Parathyroid adenoma (tissue), 2 donors: ENCODE measurements around the gene LUZP2.

Source experiments
- H2AFZ ChIP-seq: fragments of 300-600 bp; sonication (generic); one replicate; pipeline ENCODE4 v1.7.0; 2017; ENCODE audit warnings: antibody characterized with exemption, mild to moderate bottlenecking
- H3K27ac ChIP-seq: fragments of 300-600 bp; sonication (generic); one replicate; pipeline ENCODE4 v1.7.0; 2017
- H3K27me3 ChIP-seq: fragments of 300-600 bp; sonication (generic); one replicate; pipeline ENCODE4 v1.7.0; 2017; ENCODE audit warnings: low read length; ENCODE audit not compliant: control insufficient read depth, insufficient read depth
- H3K36me3 ChIP-seq: fragments of 300-600 bp; sonication (generic); one replicate; pipeline ENCODE4 v1.7.0; 2017; ENCODE audit warnings: low read length; ENCODE audit not compliant: control insufficient read depth, insufficient read depth
- H3K4me1 ChIP-seq: fragments of 300-600 bp; sonication (generic); one replicate; pipeline ENCODE4 v1.7.0; 2017; ENCODE audit warnings: control low read depth
- H3K4me2 ChIP-seq: fragments of 300-600 bp; sonication (generic); one replicate; pipeline ENCODE4 v1.7.0; 2017; ENCODE audit warnings: low read length
- H3K4me3 ChIP-seq: fragments of 300-600 bp; sonication (generic); one replicate; pipeline ENCODE4 v1.7.0; 2017; ENCODE audit warnings: low read depth, low read length
- H3K79me2 ChIP-seq: fragments of 300-600 bp; sonication (generic); one replicate; pipeline ENCODE4 v1.7.0; 2017; ENCODE audit warnings: control low read depth
- H3K9ac ChIP-seq: fragments of 300-600 bp; sonication (generic); one replicate; pipeline ENCODE4 v1.7.0; 2017; ENCODE audit warnings: mild to moderate bottlenecking
- H3K9me3 ChIP-seq: fragments of 300-600 bp; sonication (generic); one replicate; pipeline ENCODE4 v1.7.0; 2017; ENCODE audit warnings: low read length; ENCODE audit not compliant: control insufficient read depth
- TF ChIP-seq, protein P1 (sequence below): fragments of 300-600 bp; sonication (generic); IDR thresholded peaks from one replicate; pipeline ENCODE4 v1.7.0; 2017; ENCODE audit warnings: antibody characterized with exemption, mild to moderate bottlenecking
- donor health status: primary hyperparathyroidism.

Gene LUZP2

DNA sequence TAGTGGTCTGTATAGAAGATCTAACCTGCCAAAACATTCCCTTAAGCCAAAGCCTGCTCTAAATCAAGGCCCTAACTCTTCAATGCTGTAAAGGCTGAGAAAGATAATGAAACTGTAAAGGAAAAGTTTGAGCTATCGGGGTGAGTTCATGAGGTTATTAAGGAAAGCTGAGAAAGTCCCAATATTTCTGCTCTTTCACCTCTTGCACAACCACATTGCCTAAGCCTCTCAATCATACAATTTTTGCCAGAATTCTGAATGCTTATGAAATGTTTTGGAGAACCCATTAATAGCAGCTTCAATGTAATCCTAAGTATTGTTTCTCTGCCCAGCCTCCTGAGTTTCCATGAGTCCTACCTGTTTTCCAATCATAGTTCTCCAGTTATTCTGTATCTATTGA lies 373.2 kb downstream of the LUZP2 start:
- Histone ChIP-seq H3K27me3 (no peaks in the 10 kb centered on the region), H3K9me3 (no peaks in the 10 kb centered on the region), H3K9ac (no peak overlapping the region), H3K4me3 (no peak overlapping the region), H3K4me2 (no peak overlapping the region), H3K27ac (no peak overlapping the region), H3K79me2 (no peaks in the 10 kb centered on the region), H3K4me1 (no peaks in the 10 kb centered on the region), H2AFZ (no peak overlapping the region), H3K36me3 (no peaks in the 10 kb centered on the region)
- TF ChIP-seq, protein P1, sequence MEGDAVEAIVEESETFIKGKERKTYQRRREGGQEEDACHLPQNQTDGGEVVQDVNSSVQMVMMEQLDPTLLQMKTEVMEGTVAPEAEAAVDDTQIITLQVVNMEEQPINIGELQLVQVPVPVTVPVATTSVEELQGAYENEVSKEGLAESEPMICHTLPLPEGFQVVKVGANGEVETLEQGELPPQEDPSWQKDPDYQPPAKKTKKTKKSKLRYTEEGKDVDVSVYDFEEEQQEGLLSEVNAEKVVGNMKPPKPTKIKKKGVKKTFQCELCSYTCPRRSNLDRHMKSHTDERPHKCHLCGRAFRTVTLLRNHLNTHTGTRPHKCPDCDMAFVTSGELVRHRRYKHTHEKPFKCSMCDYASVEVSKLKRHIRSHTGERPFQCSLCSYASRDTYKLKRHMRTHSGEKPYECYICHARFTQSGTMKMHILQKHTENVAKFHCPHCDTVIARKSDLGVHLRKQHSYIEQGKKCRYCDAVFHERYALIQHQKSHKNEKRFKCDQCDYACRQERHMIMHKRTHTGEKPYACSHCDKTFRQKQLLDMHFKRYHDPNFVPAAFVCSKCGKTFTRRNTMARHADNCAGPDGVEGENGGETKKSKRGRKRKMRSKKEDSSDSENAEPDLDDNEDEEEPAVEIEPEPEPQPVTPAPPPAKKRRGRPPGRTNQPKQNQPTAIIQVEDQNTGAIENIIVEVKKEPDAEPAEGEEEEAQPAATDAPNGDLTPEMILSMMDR = no peak

DNA sequence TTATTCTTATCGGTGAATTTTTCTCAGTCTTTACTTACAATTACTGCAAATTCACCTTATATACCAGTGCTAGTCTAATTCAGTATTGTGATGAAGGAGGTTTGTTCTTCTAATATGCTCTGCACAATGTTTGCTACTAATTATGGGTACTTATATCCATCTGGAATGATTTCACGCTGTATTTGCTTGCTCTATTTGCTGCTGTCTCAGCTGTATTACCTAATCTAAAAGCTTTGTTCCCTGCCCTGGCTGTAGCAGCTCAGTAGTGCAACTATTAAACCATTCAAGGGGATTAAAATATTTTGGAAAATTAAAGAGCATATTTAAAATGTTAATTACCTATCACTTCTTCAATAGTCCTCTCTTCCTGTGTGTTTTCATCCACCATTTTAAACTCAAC lies 375.3 kb downstream of the LUZP2 start:
- Histone ChIP-seq H3K36me3 (no peaks in the 10 kb centered on the region), H3K79me2 (no peaks in the 10 kb centered on the region), H2AFZ (no peak overlapping the region), H3K27ac (no peak overlapping the region), H3K4me3 (no peak overlapping the region), H3K4me2 (no peak overlapping the region), H3K9ac (no peak overlapping the region), H3K9me3 (no peaks in the 10 kb centered on the region), H3K4me1 (no peaks in the 10 kb centered on the region), H3K27me3 (no peaks in the 10 kb centered on the region)
- TF ChIP-seq, protein P1 = no peak

DNA sequence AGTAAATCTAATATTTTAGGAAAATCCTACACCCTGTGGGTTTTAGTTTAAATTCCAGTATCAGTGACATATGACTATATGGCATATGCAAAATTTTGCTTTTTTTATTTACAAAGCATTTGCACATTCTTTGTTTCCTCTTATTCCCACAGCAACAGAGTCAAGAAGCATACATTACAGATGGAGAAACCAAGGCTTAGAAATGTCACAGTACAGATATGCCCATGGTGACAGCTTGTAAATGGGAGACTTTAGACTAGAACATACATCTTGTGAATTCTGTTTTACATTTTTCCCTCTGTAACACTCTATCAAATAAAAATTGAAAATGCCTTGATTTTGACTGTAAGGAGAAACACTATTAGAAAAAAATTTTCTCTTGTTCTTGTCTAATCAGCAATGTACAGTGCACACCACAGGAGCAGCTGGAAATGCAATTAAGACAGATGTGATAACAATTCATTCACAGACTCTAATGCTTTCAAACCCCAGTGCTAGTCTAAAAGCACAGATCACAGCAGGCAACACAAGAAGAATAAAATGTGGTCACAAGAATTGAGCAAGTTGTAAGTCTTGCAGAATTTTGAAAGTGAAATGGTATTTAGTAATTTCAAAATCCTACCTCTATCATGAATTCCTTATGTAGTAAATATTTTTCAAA lies 375.9 kb downstream of the LUZP2 start:
- no peak overlapping the region for H2AFZ ChIP-seq
- H3K9ac ChIP-seq = no peak overlapping the region
- TF ChIP-seq, protein P1 = no peak
- no peaks in the 10 kb centered on the region for H3K36me3 ChIP-seq
- H3K27me3 ChIP-seq = no peaks in the 10 kb centered on the region
- H3K4me1 ChIP-seq = no peaks in the 10 kb centered on the region
- no peaks in the 10 kb centered on the region for H3K79me2 ChIP-seq
- H3K4me2 ChIP-seq = no peak overlapping the region
- no peak overlapping the region for H3K27ac ChIP-seq
- H3K9me3 ChIP-seq = no peaks in the 10 kb centered on the region
- no peak overlapping the region for H3K4me3 ChIP-seq

DNA sequence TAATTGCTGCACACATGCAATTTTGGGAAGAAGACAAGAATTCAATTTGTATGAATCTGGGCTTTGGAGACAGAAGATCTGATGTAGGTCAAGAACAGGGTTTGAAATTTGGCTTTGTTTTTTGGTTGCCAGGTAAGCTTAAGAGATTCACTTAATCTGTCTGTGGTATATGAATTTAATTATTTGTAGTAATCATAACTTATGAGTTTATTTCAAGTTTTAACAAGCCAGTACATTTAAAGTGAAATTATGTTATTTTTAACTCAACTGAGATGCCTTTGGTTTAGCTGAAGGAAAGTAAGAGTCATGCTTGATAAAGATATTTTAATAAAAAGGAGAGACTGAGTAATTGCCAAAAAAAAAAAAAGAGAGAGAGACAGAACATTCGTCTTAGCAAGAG lies 384.1 kb downstream of the LUZP2 start:
- Histone ChIP-seq H3K9ac (no peak overlapping the region), H3K27me3 (no peaks in the 10 kb centered on the region), H3K4me2 (no peak overlapping the region), H3K27ac (no peak overlapping the region), H3K4me1 (no peaks in the 10 kb centered on the region), H3K79me2 (no peaks in the 10 kb centered on the region), H3K4me3 (no peak overlapping the region), H2AFZ (no peak overlapping the region), H3K9me3 (no peaks in the 10 kb centered on the region), H3K36me3 (no peaks in the 10 kb centered on the region)
- TF ChIP-seq, protein P1 = no peak

DNA sequence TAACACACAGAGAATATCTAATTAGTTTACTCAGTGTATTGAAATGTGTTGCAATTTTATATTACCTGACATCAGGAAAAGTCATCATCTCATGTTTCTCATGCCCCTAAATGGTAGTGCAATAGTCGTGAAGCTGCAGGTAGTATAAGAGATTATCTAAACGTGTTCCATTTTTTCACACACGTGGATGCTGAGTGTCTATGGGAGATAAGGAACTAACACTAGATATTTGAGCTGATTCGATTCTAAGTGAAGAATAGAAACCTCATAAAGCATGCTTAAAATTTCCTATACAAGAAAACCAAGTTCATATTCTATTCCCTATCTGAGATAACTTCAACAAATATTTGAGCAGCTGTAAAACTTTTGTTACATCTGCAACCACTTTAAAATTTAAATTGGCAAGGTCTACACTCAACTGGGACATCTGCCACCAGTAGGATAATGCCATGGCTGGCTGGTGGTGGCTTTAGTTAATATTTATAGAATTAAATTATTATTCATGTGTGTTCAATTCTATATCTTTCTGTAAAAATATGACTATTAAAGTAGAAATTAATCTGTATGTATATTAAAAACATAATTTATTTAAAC lies 388.8 kb downstream of the LUZP2 start:
- no peaks in the 10 kb centered on the region for H3K79me2 ChIP-seq
- H3K9me3 ChIP-seq = no peaks in the 10 kb centered on the region
- no peak overlapping the region for H3K4me3 ChIP-seq
- H3K4me2 ChIP-seq = no peak overlapping the region
- no peak overlapping the region for H3K27ac ChIP-seq
- H3K36me3 ChIP-seq = no peaks in the 10 kb centered on the region
- H3K9ac ChIP-seq = no peak overlapping the region
- TF ChIP-seq, protein P1 = no peak
- no peak overlapping the region for H2AFZ ChIP-seq
- no peaks in the 10 kb centered on the region for H3K4me1 ChIP-seq
- no peaks in the 10 kb centered on the region for H3K27me3 ChIP-seq
